Measurements from ENCODE around the gene SH3PXD2A. TPM values are rescaled to one million over a fixed set of nuclear protein-coding genes. Genes with fewer than 3 reads are reported as not detected.

The SH3PXD2A gene
- total and polyA plus RNA-seq, 7 donors: 3.0 to 57.7 (median 10.6) TPM

DNA sequence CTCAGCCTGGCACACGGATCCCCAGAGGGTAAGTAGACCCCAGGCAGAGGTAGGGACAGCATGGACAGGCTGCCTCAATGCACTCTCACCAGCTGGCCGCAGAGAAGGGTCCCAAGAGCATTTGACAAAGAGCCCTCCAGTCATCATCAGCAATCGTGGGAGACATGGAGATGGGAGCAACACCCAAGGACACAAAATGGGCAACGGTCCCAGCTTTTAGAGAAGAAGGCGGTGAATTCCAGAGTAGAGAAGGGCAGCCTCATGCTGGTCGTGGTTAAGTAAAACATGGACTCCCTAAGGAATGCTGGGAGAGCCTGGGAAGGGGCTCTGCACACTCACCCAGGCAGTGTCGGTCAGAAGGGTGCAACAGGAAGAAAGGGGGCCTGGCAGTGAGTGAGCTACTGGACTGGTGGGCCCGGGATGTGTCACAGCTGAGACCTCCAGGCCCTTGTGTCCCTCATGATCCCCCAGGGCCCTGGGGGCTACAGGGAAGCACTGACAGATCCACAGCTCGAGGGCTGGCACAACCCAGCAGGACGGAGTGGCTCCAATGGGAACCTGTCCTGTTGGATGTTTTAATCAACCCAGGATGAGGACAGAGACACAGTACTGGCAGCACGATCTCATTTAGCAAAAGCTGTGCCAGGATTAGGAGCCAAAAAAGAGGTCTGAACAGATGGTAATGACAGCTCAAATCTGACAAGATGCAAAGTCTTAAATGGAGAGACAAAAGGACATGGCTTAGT, 214.8 kb downstream of the SH3PXD2A start:
- ATAC-seq (peak; percentile 53 to 80 (median 58)), DNase-seq (peak in 1 of 2 donors; percentile 69)
- H3K27me3 ChIP-seq (ENCODE audit: insufficient read depth in 3 of 3, low read length in 2 of 3): no peaks in the 10 kb centered on the region
- intact Hi-C loops (cut with DNase I): no loop called here
- H3K4me1 ChIP-seq: peaks cover 78% of the 10 kb centered on the region
- no peaks in the 10 kb centered on the region for H3K9me3 ChIP-seq
- TF ChIP-seq, protein P1, sequence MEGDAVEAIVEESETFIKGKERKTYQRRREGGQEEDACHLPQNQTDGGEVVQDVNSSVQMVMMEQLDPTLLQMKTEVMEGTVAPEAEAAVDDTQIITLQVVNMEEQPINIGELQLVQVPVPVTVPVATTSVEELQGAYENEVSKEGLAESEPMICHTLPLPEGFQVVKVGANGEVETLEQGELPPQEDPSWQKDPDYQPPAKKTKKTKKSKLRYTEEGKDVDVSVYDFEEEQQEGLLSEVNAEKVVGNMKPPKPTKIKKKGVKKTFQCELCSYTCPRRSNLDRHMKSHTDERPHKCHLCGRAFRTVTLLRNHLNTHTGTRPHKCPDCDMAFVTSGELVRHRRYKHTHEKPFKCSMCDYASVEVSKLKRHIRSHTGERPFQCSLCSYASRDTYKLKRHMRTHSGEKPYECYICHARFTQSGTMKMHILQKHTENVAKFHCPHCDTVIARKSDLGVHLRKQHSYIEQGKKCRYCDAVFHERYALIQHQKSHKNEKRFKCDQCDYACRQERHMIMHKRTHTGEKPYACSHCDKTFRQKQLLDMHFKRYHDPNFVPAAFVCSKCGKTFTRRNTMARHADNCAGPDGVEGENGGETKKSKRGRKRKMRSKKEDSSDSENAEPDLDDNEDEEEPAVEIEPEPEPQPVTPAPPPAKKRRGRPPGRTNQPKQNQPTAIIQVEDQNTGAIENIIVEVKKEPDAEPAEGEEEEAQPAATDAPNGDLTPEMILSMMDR (IDR thresholded peaks at IDR 0.05): no peak
- H3K36me3 ChIP-seq (ENCODE audit: insufficient read depth in 1 of 2, low read depth in 1 of 2): peaks cover 0 to 2% of the 10 kb centered on the region in 2 donors
- 32 to 41% (median 32%) methylated on average over 11 of the region's 11 CpGs for WGBS, 3 donors
- H3K27ac ChIP-seq: peak overlapping the region; percentile 62
- H3K4me3 ChIP-seq: no peak overlapping the region

DNA sequence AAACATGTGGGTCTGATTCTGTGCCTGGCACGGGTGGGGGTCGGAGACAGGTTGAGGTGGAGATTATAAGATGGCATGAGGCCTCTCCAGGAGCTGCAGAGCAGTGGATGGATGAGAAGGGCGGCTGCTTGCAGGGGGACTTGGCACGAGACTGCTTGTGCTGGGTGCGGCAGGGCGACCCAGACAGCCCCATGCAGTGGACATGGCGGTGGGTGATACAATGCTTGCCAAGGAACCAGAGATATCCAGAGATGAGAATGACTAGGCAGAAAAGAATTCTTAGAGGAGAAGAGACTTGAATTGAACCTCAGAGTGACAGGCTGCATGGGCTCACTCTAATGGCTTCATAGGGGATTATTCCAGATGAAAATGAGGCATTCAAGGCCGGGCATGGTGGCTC, 216.4 kb downstream of the SH3PXD2A start:
- intact Hi-C loops (cut with DNase I): no loop called here
- Histone ChIP-seq H3K27ac (peak overlapping the region; percentile 62), H3K9me3 (no peaks in the 10 kb centered on the region), H3K4me3 (no peak overlapping the region), H3K36me3 (ENCODE audit: insufficient read depth in 1 of 2, low read depth in 1 of 2) (peaks cover 0 to 2% of the 10 kb centered on the region in 2 donors), H3K27me3 (ENCODE audit: insufficient read depth in 3 of 3, low read length in 2 of 3) (no peaks in the 10 kb centered on the region), H3K4me1 (peaks cover 73% of the 10 kb centered on the region)
- TF ChIP-seq, protein P1 (IDR thresholded peaks at IDR 0.05): no peak
- DNase-seq (no peak), ATAC-seq (no peak)
- 83 to 95% (median 93%) methylated on average over 8 of the region's 8 CpGs for WGBS, 3 donors

DNA sequence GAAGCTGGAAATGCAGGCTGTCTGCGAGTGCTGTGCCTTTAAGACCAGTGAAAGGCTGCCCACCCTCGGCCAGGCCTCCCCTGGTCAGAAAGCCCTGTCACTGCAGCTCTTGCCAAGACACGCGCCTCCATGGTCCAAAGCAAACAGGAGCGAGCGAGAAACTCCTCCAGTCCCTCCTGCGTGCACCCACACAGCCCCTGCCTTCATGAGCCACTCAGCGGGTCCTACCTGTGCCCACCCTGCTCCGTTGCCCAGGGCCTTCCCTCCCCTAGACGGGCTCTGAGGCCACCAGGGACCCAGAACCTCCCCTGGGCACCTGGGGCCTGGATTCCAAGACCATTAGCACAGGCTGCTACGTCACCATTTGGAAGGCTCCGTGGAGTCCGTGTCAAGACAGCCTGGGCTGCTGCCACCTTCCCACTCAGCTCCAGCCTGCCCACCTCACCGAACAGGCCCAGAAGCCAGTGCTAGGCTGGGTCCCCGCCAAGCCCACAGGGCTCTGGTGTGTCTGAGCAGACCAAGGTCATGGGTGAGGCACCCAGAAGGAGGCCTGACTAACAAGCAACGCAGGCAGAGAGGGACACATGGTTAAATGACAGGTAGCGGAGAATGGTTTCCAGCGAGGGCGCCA, 217.3 kb downstream of the SH3PXD2A start:
- TF ChIP-seq, protein P1 (IDR thresholded peaks at IDR 0.05): no peak
- 42 to 60% (median 47%) methylated on average over 17 to 19 of the region's 19 CpGs for WGBS, 3 donors
- peak overlapping the region; percentile 12 for H3K4me3 ChIP-seq
- DNase-seq: peak; percentile 84 to 88
- intact Hi-C loops (cut with DNase I): no loop called here
- H3K27ac ChIP-seq: peak overlapping the region; percentile 62
- peaks cover 73% of the 10 kb centered on the region for H3K4me1 ChIP-seq
- no peaks in the 10 kb centered on the region for H3K9me3 ChIP-seq
- ATAC-seq: peak; percentile 65 to 80 (median 80)
- no peaks in the 10 kb centered on the region for H3K27me3 ChIP-seq (ENCODE audit: insufficient read depth in 3 of 3, low read length in 2 of 3)
- peaks cover 0 to 2% of the 10 kb centered on the region in 2 donors for H3K36me3 ChIP-seq (ENCODE audit: insufficient read depth in 1 of 2, low read depth in 1 of 2)

DNA sequence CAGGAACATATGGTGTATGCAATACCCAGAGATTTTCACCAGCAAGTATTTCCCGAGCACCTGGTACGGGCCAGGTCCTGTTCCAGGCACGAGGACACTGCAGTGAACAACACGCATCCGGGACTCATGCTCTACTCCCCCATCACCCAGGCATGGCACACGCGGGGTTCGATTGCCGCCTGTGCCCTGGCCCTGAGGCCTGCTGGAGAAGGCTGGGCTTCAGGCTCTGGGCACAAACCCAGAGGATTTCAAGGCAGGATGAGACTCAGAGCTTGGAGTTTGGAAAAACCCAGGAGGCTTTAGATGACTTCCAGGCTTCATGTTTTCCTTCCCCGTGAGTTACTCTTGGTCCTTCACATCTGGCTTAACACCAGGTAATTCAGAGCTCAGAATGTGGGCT, 218.4 kb downstream of the SH3PXD2A start:
- peak overlapping the region; percentile 62 for H3K27ac ChIP-seq
- ATAC-seq: no peak
- no peak for DNase-seq

More for the DNA sequence above, 218.4 kb downstream of the SH3PXD2A start:
- 63 to 77% (median 72%) methylated on average over 10 of the region's 10 CpGs for WGBS, 3 donors
- TF ChIP-seq, protein P1 (IDR thresholded peaks at IDR 0.05): no peak
- Histone ChIP-seq H3K4me1 (peaks cover 66% of the 10 kb centered on the region), H3K36me3 (ENCODE audit: insufficient read depth in 1 of 2, low read depth in 1 of 2) (peaks cover 0 to 4% of the 10 kb centered on the region in 2 donors), H3K27me3 (ENCODE audit: insufficient read depth in 3 of 3, low read length in 2 of 3) (no peaks in the 10 kb centered on the region), H3K9me3 (no peaks in the 10 kb centered on the region), H3K4me3 (no peak overlapping the region)
- intact Hi-C loops (cut with DNase I): no loop called here
